Fibroblast of lung (primary cell): Measurements from ENCODE around the gene DGLUCY. TPM values are rescaled to one million over a fixed set of nuclear protein-coding genes. Genes with fewer than 3 reads are reported as not detected.

Experiments used
- DNase-seq, 2 donors: peaks; one replicate each; pipeline versions ENCODE4 v3.0.0 to v3.0.0-alpha.2; 2010; ENCODE audit warnings: low read depth in 2 of 2
- H2AFZ ChIP-seq: 2 replicates; pipeline ENCODE4 v1.5.1; 2012; ENCODE audit warnings: low read length, control low read depth, inconsistent platforms
- H3K27ac ChIP-seq: 2 replicates; pipeline ENCODE4 v1.5.1; 2011; ENCODE audit warnings: low read length, control low read depth; ENCODE audit not compliant: insufficient read depth
- H3K27me3 ChIP-seq: 2 replicates; pipeline ENCODE4 v1.5.1; 2011; ENCODE audit warnings: mild to moderate bottlenecking, low read length; ENCODE audit not compliant: control insufficient read depth, insufficient read depth
- H3K36me3 ChIP-seq: 2 replicates; pipeline ENCODE4 v1.5.1; 2011; ENCODE audit warnings: low read length; ENCODE audit not compliant: control insufficient read depth, insufficient read depth
- H3K4me1 ChIP-seq: 2 replicates; pipeline ENCODE4 v1.5.1; 2011; ENCODE audit warnings: low read length; ENCODE audit not compliant: control insufficient read depth, insufficient read depth; ENCODE audit errors: extremely low read depth
- H3K4me2 ChIP-seq: 2 replicates; pipeline ENCODE4 v1.5.1; 2011; ENCODE audit warnings: low read length, control low read depth; ENCODE audit not compliant: insufficient read depth; ENCODE audit errors: extremely low read depth
- H3K4me3 ChIP-seq, 4 experiments: fragments of 200-600 bp in 1 of 4; sonication (generic) in 1 of 4; replicated peaks in 1 of 4; 2 replicates each; pipeline ENCODE4 v1.5.1; 2011 to 2016; ENCODE audit warnings: low read length in 4 of 4, low read depth in 3 of 4, mild to moderate bottlenecking in 3 of 4, control low read depth in 2 of 4, inconsistent platforms in 1 of 4, mixed read lengths in 1 of 4; ENCODE audit not compliant: insufficient read depth in 1 of 4; ENCODE audit errors: control extremely low read depth in 1 of 4
- H3K79me2 ChIP-seq: 2 replicates; pipeline ENCODE4 v1.5.1; 2012; ENCODE audit warnings: mild to moderate bottlenecking, low read length, inconsistent platforms; ENCODE audit not compliant: control insufficient read depth, insufficient read depth
- H3K9ac ChIP-seq: 2 replicates; pipeline ENCODE4 v1.5.1; 2011; ENCODE audit warnings: mild to moderate bottlenecking, low read length, control low read depth; ENCODE audit not compliant: insufficient read depth
- H3K9me3 ChIP-seq: 2 replicates; pipeline ENCODE4 v1.5.1; 2012; ENCODE audit warnings: low read depth, low read length; ENCODE audit not compliant: control insufficient read depth, insufficient read depth
- H4K20me1 ChIP-seq: 2 replicates; pipeline ENCODE4 v1.5.1; 2011; ENCODE audit warnings: low read length; ENCODE audit not compliant: control insufficient read depth, insufficient read depth; ENCODE audit errors: extremely low read depth
- EZH2 ChIP-seq: IDR thresholded peaks from 2 replicates; pipeline ENCODE4 v1.5.1; 2012; ENCODE audit warnings: low read length, control low read depth, mild to moderate bottlenecking; ENCODE audit errors: missing control alignments
- polyA plus RNA-seq, 2 donors: library from polyadenylated mRNA; depleted of rRNA in 1 of 2; stranded (reverse) in 1 of 2; unstranded in 1 of 2; fragments of >200 nt; gene quantifications; 2 replicates each; pipeline ENCODE4 v1.2.1, GENCODE V29; 2011 to 2012; ENCODE audit warnings: missing spikeins in 1 of 2
- total RNA-seq: library from RNA; depleted of rRNA; stranded (reverse); fragments of >200 nt; gene quantifications from 2 replicates; pipeline ENCODE4 v1.2.1, GENCODE V29; 2014
- TF ChIP-seq, protein P1 (sequence below), 2 donors: IDR thresholded peaks in 1 of 2; conservative IDR thresholded peaks in 1 of 2; 1 replicate in 1 of 2; 2 replicates in 1 of 2; pipeline ENCODE4 v1.5.1; 2011 to 2012; ENCODE audit warnings: low read length in 2 of 2, control low read depth in 1 of 2, inconsistent platforms in 1 of 2, low read depth in 1 of 2, mild to moderate bottlenecking in 1 of 2

DGLUCY gene
- total and polyA plus RNA-seq, 2 donors (not counting 1 experiment from before 2014, with no cell fraction given), result 26.7 to 62.1 TPM

DNA sequence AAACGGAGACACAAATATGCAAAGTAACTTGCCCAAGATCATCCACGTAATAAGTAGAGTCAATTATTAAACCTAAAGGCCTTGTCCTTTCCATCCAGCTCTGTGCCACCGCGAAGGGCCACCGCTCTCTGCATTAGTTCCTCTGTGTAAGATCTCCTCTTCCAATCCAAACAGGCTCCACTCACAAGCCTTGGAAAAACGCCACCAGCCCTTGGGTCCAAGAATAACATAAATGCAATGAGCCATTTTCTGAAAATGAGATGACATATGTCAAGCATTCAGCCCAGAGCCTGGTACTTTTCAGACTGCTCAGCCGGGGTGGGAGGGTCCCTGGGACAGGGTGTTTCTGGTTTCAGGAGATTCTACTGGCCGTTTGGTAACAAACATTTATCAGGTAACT lies 30.0 kb downstream of the DGLUCY start:
- H3K36me3 ChIP-seq, result peaks cover 1% of the 10 kb centered on the region
- H3K4me3 ChIP-seq, result no peak overlapping the region
- peak in 1 of 2 donors; percentile 22 for DNase-seq
- no peak overlapping the region for H3K4me2 ChIP-seq
- no peaks in the 10 kb centered on the region for H3K9me3 ChIP-seq
- no peak overlapping the region for H2AFZ ChIP-seq
- H3K9ac ChIP-seq, result no peak overlapping the region
- no peak overlapping the region for H3K27ac ChIP-seq
- TF ChIP-seq, protein P1, sequence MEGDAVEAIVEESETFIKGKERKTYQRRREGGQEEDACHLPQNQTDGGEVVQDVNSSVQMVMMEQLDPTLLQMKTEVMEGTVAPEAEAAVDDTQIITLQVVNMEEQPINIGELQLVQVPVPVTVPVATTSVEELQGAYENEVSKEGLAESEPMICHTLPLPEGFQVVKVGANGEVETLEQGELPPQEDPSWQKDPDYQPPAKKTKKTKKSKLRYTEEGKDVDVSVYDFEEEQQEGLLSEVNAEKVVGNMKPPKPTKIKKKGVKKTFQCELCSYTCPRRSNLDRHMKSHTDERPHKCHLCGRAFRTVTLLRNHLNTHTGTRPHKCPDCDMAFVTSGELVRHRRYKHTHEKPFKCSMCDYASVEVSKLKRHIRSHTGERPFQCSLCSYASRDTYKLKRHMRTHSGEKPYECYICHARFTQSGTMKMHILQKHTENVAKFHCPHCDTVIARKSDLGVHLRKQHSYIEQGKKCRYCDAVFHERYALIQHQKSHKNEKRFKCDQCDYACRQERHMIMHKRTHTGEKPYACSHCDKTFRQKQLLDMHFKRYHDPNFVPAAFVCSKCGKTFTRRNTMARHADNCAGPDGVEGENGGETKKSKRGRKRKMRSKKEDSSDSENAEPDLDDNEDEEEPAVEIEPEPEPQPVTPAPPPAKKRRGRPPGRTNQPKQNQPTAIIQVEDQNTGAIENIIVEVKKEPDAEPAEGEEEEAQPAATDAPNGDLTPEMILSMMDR (conservative IDR thresholded peaks at IDR 0.05 in 1 of 2, IDR thresholded peaks at IDR 0.05 in 1 of 2; ENCODE audit: low read depth in 1 of 2, low read length in 2 of 2), result no peak
- TF ChIP-seq EZH2, result no peak
- no peaks in the 10 kb centered on the region for H4K20me1 ChIP-seq
- no peaks in the 10 kb centered on the region for H3K79me2 ChIP-seq
- no peaks in the 10 kb centered on the region for H3K4me1 ChIP-seq
- H3K27me3 ChIP-seq, result no peaks in the 10 kb centered on the region

DNA sequence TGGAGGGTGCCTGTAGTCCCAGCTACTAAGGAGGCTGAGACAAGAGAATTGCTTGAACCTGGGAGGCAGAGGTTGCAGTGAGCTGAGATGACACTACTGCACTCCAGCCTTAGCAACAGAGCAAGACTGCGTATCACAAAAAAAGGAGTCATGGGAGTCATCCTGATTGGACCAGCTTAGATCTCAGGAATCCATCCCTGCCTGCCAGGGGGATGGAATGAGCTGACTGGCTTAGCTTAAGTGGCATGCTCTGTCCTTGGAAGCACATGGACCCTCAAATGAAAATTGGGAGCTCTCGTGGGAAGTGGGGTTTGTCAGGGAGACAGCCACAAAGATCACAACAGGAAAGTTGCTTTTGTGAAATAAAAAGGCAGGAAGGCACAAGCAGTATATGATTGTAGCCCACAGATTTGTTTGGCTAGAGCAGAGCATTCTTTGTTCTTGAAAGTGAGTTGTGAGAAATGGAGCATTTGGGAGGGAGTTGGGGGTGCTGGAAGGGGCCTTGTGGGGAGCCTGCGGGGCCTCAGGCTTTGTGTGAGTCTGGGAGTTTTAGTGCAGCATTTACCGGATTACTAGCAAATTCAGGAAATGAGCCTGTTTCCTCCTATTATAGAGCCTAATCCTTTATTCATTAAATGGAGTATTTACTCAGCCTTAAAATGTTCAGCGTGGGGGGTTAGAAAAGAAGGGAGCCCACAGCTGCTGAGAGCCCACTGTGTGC lies 30.7 kb downstream of the DGLUCY start:
- Histone ChIP-seq H4K20me1 (no peaks in the 10 kb centered on the region), H3K36me3 (peaks cover 1% of the 10 kb centered on the region), H3K4me3 (no peak overlapping the region), H2AFZ (no peak overlapping the region), H3K27me3 (no peaks in the 10 kb centered on the region), H3K9ac (no peak overlapping the region), H3K27ac (no peak overlapping the region), H3K4me2 (no peak overlapping the region), H3K9me3 (no peaks in the 10 kb centered on the region), H3K4me1 (peaks cover 3% of the 10 kb centered on the region), H3K79me2 (no peaks in the 10 kb centered on the region)
- DNase-seq, result peak; percentile 54 to 85
- TF ChIP-seq, protein P1 (conservative IDR thresholded peaks at IDR 0.05 in 1 of 2, IDR thresholded peaks at IDR 0.05 in 1 of 2; ENCODE audit: low read depth in 1 of 2, low read length in 2 of 2), result no peak
- no peak for TF ChIP-seq EZH2

DNA sequence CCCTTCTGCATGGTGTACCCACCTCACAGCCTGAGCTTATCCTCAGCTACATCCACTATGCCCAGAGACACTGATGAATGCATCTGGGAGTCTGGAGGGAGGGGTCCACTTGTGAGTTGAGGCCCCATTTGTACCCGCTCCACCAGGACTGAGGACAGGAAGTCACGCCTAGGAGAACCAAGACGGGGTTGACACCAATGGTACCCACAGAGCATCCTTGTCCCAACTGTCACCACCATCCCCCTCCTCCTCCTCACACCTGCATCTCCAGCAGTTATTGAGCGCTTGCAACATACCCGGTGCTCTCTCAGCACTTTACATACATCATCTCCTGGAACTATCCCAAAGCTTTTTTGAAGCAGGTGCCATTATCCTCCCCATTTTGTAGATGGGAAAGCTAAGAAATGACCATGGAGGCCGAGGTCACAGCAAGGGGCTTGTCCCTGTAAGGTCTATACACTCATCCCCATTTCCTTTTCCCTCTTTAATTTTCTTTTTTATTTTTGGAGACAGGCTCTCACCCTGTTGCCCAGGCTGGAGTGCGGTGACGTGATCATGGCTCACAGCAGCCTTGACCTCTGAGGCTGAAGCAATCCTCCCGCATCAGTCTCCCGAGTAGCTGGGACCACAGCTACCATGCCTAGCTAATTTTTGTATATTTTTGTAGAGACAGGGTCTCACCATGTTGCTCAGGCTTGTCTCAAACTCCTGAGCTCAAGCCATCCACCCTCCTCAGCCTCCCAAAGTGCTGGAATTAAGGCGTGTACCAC lies 31.7 kb downstream of the DGLUCY start:
- Histone ChIP-seq H3K27ac (no peak overlapping the region), H3K4me3 (no peak overlapping the region)
- TF ChIP-seq, protein P1 (conservative IDR thresholded peaks at IDR 0.05 in 1 of 2, IDR thresholded peaks at IDR 0.05 in 1 of 2; ENCODE audit: low read depth in 1 of 2, low read length in 2 of 2), result no peak
- no peak for TF ChIP-seq EZH2

More for the DNA sequence above, 31.7 kb downstream of the DGLUCY start:
- H2AFZ ChIP-seq, result no peak overlapping the region
- no peak for DNase-seq
- H3K36me3 ChIP-seq, result peaks cover 1% of the 10 kb centered on the region
- H3K9me3 ChIP-seq, result no peaks in the 10 kb centered on the region
- H3K9ac ChIP-seq, result no peak overlapping the region
- no peaks in the 10 kb centered on the region for H3K27me3 ChIP-seq
- H3K4me2 ChIP-seq, result no peak overlapping the region
- H3K4me1 ChIP-seq, result peaks cover 5% of the 10 kb centered on the region
- no peaks in the 10 kb centered on the region for H3K79me2 ChIP-seq
- H4K20me1 ChIP-seq, result no peaks in the 10 kb centered on the region
